ENCODE data around the gene EVL.

The EVL gene

GRCh38 chr14:100041271-100041670, 24.0 kb upstream of the EVL start:
- H3K36me3 ChIP-seq (ENCODE audit: control insufficient read depth in 1 of 2, insufficient read depth in 2 of 2, low read length in 2 of 2), result no peaks in the 10 kb centered on the region
- H3K4me1 ChIP-seq (ENCODE audit: control insufficient read depth in 1 of 2, insufficient read depth in 2 of 2, low read length in 2 of 2), result no peaks in the 10 kb centered on the region
- no peaks in the 10 kb centered on the region for H3K27me3 ChIP-seq (ENCODE audit: low read depth, low read length)
- H3K4me3 ChIP-seq (ENCODE audit: low read depth in 1 of 2, low read length in 2 of 2), result no peak overlapping the region
- H3K27ac ChIP-seq (ENCODE audit: low read length), result no peak overlapping the region
- H3K9me3 ChIP-seq (ENCODE audit: control insufficient read depth in 1 of 2, low read length in 2 of 2), result no peaks in the 10 kb centered on the region

GRCh38 chr14:100042286-100042685, 22.9 kb upstream of the EVL start:
- H3K36me3 ChIP-seq (ENCODE audit: control insufficient read depth in 1 of 2, insufficient read depth in 2 of 2, low read length in 2 of 2), result no peaks in the 10 kb centered on the region
- no peak overlapping the region for H3K4me3 ChIP-seq (ENCODE audit: low read depth in 1 of 2, low read length in 2 of 2)
- H3K27ac ChIP-seq (ENCODE audit: low read length), result no peak overlapping the region
- H3K9me3 ChIP-seq (ENCODE audit: control insufficient read depth in 1 of 2, low read length in 2 of 2), result no peaks in the 10 kb centered on the region
- H3K4me1 ChIP-seq (ENCODE audit: control insufficient read depth in 1 of 2, insufficient read depth in 2 of 2, low read length in 2 of 2), result no peaks in the 10 kb centered on the region
- no peaks in the 10 kb centered on the region for H3K27me3 ChIP-seq (ENCODE audit: low read depth, low read length)

- Histone ChIP-seq H3K4me1 (ENCODE audit: control insufficient read depth in 1 of 2, insufficient read depth in 2 of 2, low read length in 2 of 2) (no peaks in the 10 kb centered on the region), H3K9me3 (ENCODE audit: control insufficient read depth in 1 of 2, low read length in 2 of 2) (no peaks in the 10 kb centered on the region), H3K36me3 (ENCODE audit: control insufficient read depth in 1 of 2, insufficient read depth in 2 of 2, low read length in 2 of 2) (no peaks in the 10 kb centered on the region), H3K27me3 (ENCODE audit: low read depth, low read length) (no peaks in the 10 kb centered on the region), H3K4me3 (ENCODE audit: low read depth in 1 of 2, low read length in 2 of 2) (no peak overlapping the region), H3K27ac (ENCODE audit: low read length) (no peak overlapping the region)
These were observed 19.4 kb upstream of the EVL start for GRCh38 chr14:100045642-100046344.

DNA sequence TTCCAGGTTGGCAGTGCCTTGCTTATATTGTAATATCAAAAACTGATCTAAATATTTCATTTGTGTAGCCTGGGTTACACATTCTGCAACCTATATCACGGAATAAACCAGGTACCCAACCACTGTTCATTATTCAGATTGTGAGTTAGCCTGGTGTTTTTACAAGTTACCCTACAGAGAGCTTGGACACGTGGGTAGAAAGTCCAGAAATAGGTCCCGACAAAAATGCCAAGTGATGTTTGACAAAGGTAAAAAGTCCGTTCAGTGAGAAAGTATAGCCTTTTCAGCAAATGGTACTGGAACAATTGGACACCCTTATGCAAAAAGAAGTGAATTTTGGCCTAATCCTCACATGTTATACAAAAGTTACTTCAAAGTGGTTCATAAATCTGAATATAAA, 17.6 kb upstream of the EVL start:
- no peak overlapping the region for H3K27ac ChIP-seq (ENCODE audit: low read length)
- no peaks in the 10 kb centered on the region for H3K9me3 ChIP-seq (ENCODE audit: control insufficient read depth in 1 of 2, low read length in 2 of 2)
- H3K36me3 ChIP-seq (ENCODE audit: control insufficient read depth in 1 of 2, insufficient read depth in 2 of 2, low read length in 2 of 2), result no peaks in the 10 kb centered on the region
- H3K27me3 ChIP-seq (ENCODE audit: low read depth, low read length), result no peaks in the 10 kb centered on the region
- no peak overlapping the region for H3K4me3 ChIP-seq (ENCODE audit: low read depth in 1 of 2, low read length in 2 of 2)
- no peaks in the 10 kb centered on the region for H3K4me1 ChIP-seq (ENCODE audit: control insufficient read depth in 1 of 2, insufficient read depth in 2 of 2, low read length in 2 of 2)

DNA sequence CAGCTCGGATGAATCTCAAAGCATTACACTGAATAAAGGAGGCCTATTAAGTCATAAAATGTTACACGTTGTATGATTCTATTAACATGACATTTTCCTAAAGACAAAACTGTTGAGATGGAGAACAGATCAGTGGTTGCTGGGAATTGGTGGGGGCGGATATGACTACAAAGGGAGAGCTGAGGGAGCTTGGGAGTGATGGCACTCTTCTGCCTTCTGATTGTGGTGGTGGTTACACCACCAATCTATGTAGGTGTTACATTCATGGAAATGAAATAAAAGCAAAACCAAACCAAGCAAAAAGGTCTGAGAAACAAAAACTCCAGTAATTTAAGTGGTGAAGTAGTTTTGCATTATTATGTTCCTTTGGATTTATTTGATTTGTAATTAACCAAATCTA, 16.4 kb upstream of the EVL start:
- H3K4me1 ChIP-seq (ENCODE audit: control insufficient read depth in 1 of 2, insufficient read depth in 2 of 2, low read length in 2 of 2), result no peaks in the 10 kb centered on the region
- H3K9me3 ChIP-seq (ENCODE audit: control insufficient read depth in 1 of 2, low read length in 2 of 2), result no peaks in the 10 kb centered on the region
- H3K36me3 ChIP-seq (ENCODE audit: control insufficient read depth in 1 of 2, insufficient read depth in 2 of 2, low read length in 2 of 2), result no peaks in the 10 kb centered on the region
- H3K27ac ChIP-seq (ENCODE audit: low read length), result no peak overlapping the region
- H3K4me3 ChIP-seq (ENCODE audit: low read depth in 1 of 2, low read length in 2 of 2), result no peak overlapping the region
- H3K27me3 ChIP-seq (ENCODE audit: low read depth, low read length), result no peaks in the 10 kb centered on the region

- no peaks in the 10 kb centered on the region for H3K36me3 ChIP-seq (ENCODE audit: control insufficient read depth in 1 of 2, insufficient read depth in 2 of 2, low read length in 2 of 2)
- no peaks in the 10 kb centered on the region for H3K9me3 ChIP-seq (ENCODE audit: control insufficient read depth in 1 of 2, low read length in 2 of 2)
- no peak overlapping the region for H3K27ac ChIP-seq (ENCODE audit: low read length)
- no peaks in the 10 kb centered on the region for H3K4me1 ChIP-seq (ENCODE audit: control insufficient read depth in 1 of 2, insufficient read depth in 2 of 2, low read length in 2 of 2)
- no peak overlapping the region for H3K4me3 ChIP-seq (ENCODE audit: low read depth in 1 of 2, low read length in 2 of 2)
- H3K27me3 ChIP-seq (ENCODE audit: low read depth, low read length), result no peaks in the 10 kb centered on the region
These were observed 16.0 kb upstream of the EVL start for GRCh38 chr14:100049220-100049619.

DNA sequence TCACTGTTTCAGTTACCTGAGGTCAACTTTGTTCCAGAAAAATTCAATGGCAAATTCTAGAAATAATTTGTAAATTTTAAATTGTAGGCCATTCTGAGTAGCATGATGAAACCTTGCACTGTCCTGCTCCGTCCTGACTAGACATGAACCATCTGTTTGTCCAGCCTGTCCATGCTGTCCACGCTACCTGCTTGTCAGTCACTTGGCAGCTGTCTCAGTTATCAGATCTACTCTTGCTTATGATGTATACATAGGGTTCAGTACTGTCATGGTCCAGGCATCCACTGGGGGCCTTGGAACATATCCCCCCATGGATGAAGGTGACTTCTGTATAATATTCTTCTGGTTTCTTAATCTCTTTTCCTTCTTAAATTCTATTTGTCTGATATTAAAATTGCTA, 14.1 kb upstream of the EVL start:
- H3K4me3 ChIP-seq (ENCODE audit: low read depth in 1 of 2, low read length in 2 of 2), result no peak overlapping the region
- no peaks in the 10 kb centered on the region for H3K36me3 ChIP-seq (ENCODE audit: control insufficient read depth in 1 of 2, insufficient read depth in 2 of 2, low read length in 2 of 2)
- no peak overlapping the region for H3K27ac ChIP-seq (ENCODE audit: low read length)
- H3K9me3 ChIP-seq (ENCODE audit: control insufficient read depth in 1 of 2, low read length in 2 of 2), result no peaks in the 10 kb centered on the region
- H3K4me1 ChIP-seq (ENCODE audit: control insufficient read depth in 1 of 2, insufficient read depth in 2 of 2, low read length in 2 of 2), result no peaks in the 10 kb centered on the region
- no peaks in the 10 kb centered on the region for H3K27me3 ChIP-seq (ENCODE audit: low read depth, low read length)

- Histone ChIP-seq H3K27me3 (ENCODE audit: low read depth, low read length) (no peaks in the 10 kb centered on the region), H3K4me1 (ENCODE audit: control insufficient read depth in 1 of 2, insufficient read depth in 2 of 2, low read length in 2 of 2) (no peaks in the 10 kb centered on the region), H3K9me3 (ENCODE audit: control insufficient read depth in 1 of 2, low read length in 2 of 2) (no peaks in the 10 kb centered on the region), H3K4me3 (ENCODE audit: low read depth in 1 of 2, low read length in 2 of 2) (no peak overlapping the region), H3K36me3 (ENCODE audit: control insufficient read depth in 1 of 2, insufficient read depth in 2 of 2, low read length in 2 of 2) (no peaks in the 10 kb centered on the region), H3K27ac (ENCODE audit: low read length) (no peak overlapping the region)
These were observed 13.7 kb upstream of the EVL start for GRCh38 chr14:100051543-100051942.

DNA sequence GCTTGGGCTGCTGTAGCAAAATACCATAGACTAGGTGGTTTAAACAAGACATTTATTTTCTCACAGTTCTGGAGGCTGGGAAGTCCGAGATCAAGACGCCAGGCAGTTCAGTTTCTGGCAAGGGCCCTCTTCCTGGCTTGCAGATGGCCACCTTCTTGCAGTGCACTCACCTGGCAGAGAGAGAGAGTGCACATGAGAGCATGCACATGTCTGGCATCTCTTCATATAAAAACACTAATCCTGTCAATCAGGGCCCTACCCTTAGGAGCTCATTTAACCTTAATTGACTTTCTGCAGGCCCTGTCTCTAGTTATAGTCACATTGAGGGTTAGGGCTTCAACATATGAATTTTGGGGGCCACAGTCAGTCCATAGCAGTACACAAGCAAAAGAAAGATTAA, 12.4 kb upstream of the EVL start:
- Histone ChIP-seq H3K27ac (ENCODE audit: low read length) (no peak overlapping the region), H3K4me3 (ENCODE audit: low read depth in 1 of 2, low read length in 2 of 2) (no peak overlapping the region)

DNA sequence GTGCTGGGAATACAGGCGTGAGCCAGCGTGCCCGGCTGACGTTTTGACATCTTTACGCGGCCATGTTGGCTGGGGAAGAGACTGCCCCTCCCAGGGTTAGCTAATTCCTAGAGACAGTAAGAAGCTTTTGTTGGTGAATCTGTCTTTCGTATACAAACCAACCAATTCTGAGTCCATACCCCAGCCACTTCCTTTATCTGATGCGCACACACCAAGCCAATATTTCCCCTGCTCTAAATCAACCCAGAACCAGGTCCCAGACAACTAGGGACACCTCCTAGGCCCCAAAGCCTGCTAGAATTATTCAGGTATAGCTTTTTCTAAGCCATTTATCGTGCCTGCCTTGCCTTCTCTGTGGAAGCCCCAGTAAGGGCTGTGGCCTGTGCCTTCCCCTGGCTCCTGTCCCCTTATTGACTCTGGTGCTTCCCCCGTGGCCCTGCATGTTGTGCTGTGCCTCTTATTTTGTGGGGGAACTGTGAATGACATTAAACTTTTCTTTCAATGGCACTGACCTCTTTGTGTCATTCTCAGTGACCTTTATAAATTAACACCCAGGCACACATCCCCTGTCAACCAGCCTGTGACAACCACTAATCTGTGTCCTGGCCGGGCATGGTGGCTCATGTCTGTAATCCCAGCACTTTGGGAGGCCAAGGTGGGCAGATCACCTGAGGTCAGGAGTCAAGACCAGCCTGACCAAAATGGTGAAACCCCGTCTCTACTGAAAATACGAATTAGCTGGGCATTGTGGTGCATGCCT, 10.7 kb upstream of the EVL start:
- Histone ChIP-seq H3K27me3 (ENCODE audit: low read depth, low read length) (no peaks in the 10 kb centered on the region), H3K27ac (ENCODE audit: low read length) (no peak overlapping the region), H3K4me1 (ENCODE audit: control insufficient read depth in 1 of 2, insufficient read depth in 2 of 2, low read length in 2 of 2) (peaks cover 0 to 8% of the 10 kb centered on the region in 2 donors), H3K4me3 (ENCODE audit: low read depth in 1 of 2, low read length in 2 of 2) (no peak overlapping the region), H3K36me3 (ENCODE audit: control insufficient read depth in 1 of 2, insufficient read depth in 2 of 2, low read length in 2 of 2) (no peaks in the 10 kb centered on the region), H3K9me3 (ENCODE audit: control insufficient read depth in 1 of 2, low read length in 2 of 2) (no peaks in the 10 kb centered on the region)

More for the DNA sequence above, 12.4 kb upstream of the EVL start:
- Histone ChIP-seq H3K36me3 (ENCODE audit: control insufficient read depth in 1 of 2, insufficient read depth in 2 of 2, low read length in 2 of 2) (no peaks in the 10 kb centered on the region), H3K4me1 (ENCODE audit: control insufficient read depth in 1 of 2, insufficient read depth in 2 of 2, low read length in 2 of 2) (peaks cover 0 to 3% of the 10 kb centered on the region in 2 donors), H3K9me3 (ENCODE audit: control insufficient read depth in 1 of 2, low read length in 2 of 2) (no peaks in the 10 kb centered on the region), H3K27me3 (ENCODE audit: low read depth, low read length) (no peaks in the 10 kb centered on the region)

GRCh38 chr14:100056431-100056830, 8.8 kb upstream of the EVL start:
- no peak overlapping the region for H3K4me3 ChIP-seq (ENCODE audit: low read depth in 1 of 2, low read length in 2 of 2)
- no peaks in the 10 kb centered on the region for H3K27me3 ChIP-seq (ENCODE audit: low read depth, low read length)
- H3K9me3 ChIP-seq (ENCODE audit: control insufficient read depth in 1 of 2, low read length in 2 of 2), result no peaks in the 10 kb centered on the region
- no peak overlapping the region for H3K27ac ChIP-seq (ENCODE audit: low read length)
- no peaks in the 10 kb centered on the region for H3K36me3 ChIP-seq (ENCODE audit: control insufficient read depth in 1 of 2, insufficient read depth in 2 of 2, low read length in 2 of 2)
- H3K4me1 ChIP-seq (ENCODE audit: control insufficient read depth in 1 of 2, insufficient read depth in 2 of 2, low read length in 2 of 2), result peaks cover 0 to 8% of the 10 kb centered on the region in 2 donors
